Embryonic facial prominence (tissue), 1 donor: ENCODE data around the gene HAPLN3.

Source experiments
- DNase-seq: peaks from one replicate; pipeline ENCODE4 v3.0.0-alpha.2; 2016; ENCODE audit errors: extremely low spot score

Gene HAPLN3

DNA sequence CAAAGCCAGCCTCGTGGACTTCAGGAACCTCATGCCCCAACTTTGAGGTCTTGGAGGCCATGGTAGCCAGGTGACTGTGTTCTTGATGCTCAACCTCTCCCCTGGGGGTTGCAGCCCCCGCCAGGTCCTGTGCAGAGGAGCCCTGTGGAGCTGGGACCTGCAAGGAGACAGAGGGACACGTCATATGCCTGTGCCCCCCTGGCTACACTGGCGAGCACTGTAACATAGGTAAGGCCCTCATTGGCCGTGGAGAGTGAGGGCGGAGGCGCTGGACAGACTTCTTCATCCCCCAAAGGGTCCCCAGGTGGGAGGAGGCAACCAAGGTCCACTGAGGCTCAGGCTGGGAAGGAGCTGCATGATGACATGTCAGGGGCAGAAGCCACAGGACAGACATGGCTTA, 35.1 kb downstream of the HAPLN3 start:
- no peak for DNase-seq

DNA sequence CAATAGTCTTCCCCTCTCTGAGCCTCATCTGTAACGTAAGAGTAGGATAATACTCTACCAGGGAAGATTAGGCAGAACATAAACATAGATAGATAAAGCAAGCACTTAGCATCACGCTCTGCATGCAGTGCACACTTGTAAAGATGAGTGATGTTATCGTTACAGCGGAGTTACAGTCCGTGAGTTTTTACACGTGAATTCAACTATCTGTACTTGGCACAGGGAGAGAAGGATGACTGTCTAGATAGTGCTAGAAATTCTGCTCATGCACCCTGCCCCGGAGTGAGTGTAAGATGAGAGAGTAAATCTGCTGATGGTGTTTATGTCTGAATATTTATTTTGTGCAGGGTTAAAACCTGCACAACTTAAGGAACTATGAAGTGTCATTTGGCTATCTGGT, 35.8 kb downstream of the HAPLN3 start:
- no peak for DNase-seq

DNA sequence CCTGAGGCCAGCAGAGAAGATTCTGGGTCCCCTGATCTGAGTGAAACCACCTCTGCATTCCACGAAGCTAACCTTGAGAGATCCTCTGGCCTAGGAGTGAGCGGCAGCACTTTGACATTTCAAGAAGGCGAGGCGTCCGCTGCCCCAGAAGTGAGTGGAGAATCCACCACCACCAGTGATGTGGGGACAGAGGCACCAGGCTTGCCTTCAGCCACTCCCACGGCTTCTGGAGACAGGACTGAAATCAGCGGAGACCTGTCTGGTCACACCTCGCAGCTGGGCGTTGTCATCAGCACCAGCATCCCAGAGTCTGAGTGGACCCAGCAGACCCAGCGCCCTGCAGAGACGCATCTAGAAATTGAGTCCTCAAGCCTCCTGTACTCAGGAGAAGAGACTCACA, 36.4 kb downstream of the HAPLN3 start:
- DNase-seq, result no peak

DNA sequence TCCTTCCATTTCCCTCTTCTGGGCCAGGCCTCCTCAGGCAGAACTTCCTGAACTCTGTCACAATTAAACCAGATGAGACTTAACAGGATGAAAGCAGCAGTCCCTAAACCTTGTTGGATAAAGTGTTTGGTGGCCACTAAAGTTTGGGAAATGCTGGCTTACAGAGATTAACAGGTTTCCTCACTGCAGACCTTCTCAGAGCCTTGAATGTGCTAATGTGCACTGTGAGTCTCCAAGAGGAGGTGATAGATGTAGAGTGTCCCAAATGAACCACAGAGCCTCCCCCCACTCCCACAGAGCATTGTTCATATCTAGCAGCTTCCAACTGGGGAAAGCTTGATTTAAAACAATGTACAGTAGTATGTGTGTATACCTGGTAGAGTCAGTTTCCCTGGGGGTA, 42.9 kb downstream of the HAPLN3 start:
- no peak for DNase-seq

- DNase-seq, result no peak
Observed at GRCh38 chr15:88849376-88850072, 45.8 kb downstream of the HAPLN3 start.

GRCh38 chr15:88848203-88848602, 47.1 kb downstream of the HAPLN3 start:
- DNase-seq, result no peak

- DNase-seq, result no peak
Observed at GRCh38 chr15:88847144-88847543, 48.2 kb downstream of the HAPLN3 start.

DNA sequence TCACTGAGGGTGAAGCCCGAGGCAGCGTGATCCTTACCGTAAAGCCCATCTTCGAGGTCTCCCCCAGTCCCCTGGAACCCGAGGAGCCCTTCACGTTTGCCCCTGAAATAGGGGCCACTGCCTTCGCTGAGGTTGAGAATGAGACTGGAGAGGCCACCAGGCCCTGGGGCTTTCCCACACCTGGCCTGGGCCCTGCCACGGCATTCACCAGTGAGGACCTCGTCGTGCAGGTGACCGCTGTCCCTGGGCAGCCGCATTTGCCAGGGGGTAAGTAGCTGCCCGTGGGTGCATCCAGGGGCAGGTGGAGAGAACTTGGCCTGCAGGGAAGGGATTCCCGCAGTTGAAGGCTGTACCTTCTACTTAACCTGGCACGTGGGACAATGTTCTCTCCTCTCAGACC, 49.7 kb downstream of the HAPLN3 start:
- no peak for DNase-seq

DNA sequence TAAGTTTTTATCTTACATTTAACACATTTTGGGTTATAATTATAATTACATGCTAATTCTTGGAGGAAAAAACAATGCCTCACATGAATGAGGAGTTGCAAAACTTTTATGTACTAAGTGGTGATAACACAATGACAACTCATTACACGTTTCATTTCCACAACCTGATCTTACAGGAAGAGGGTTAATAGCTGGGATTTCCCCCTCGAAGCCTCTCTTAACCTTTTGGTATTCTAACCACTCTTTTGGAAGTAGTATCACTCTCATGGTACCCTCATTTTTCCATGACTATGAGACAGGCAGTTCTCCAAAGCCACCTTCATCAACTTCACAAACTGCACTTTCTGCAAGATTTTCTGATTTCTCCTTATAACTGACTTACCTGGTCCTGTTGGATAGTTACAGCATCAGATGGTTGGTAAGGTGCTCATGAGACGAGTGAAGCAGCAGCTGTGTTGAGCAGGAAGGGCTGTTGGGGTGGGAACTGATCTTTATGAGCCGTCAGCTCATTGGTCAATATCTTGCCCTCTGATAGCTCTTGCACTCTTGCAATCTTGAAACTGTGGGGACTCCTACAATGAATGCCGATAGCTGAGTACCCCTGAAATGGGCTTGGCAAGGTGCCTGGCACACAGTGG, 50.5 kb downstream of the HAPLN3 start:
- DNase-seq, result no peak

- no peak for DNase-seq
Observed at GRCh38 chr15:88843334-88843733, 52.0 kb downstream of the HAPLN3 start.

DNA sequence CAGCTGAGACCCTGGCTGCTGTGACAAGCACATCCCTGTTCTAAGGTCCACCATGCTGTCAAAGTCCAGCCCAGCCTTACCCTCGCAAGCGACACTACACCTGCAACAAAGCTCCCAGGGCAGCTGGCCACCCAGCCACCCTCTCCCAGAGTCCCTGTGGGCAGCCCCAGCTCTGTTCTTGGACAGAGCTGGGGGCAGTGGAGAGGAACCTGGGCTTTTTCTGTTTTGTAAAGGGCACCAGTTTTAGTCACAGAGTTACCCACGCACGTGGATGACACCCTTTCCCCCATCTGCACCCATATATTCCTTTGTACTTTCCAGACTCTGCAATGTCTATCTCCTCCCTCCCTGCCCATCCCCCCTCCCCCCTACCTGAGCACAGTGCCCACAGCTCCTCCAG, 53.2 kb downstream of the HAPLN3 start:
- no peak for DNase-seq

DNA sequence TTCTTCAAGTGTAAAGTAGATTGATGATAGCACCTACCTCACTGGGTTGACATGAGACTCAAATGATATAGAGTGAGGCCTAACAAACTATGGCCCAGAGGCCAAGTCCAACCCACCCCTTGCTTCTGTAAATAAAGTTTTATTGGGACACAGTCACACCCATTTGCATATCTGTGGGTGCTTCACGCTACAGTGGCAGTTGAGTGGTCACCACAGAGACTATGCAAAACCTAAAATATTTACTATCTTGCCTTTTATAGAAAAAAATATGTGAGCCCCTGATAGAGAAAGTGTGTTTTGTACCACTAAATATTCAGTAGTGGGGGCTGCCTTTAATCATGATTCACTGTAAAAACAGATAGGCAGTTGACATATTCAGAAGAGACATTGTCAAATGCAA, 54.1 kb downstream of the HAPLN3 start:
- DNase-seq, result no peak

DNA sequence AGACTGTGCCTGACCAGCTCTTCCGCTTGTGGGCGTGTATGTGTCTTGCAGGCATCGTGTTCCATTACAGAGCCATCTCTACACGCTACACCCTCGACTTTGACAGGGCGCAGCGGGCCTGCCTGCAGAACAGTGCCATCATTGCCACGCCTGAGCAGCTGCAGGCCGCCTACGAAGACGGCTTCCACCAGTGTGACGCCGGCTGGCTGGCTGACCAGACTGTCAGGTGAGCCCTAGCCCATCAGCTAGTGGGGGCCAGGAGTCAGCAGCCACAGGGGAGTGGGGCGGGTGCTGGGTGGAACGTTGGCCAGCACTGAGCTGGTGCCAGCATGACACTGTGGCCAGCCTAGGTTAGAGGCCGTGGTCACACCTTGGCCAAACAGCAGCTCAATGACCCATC, 55.4 kb downstream of the HAPLN3 start:
- no peak for DNase-seq

GRCh38 chr15:88839146-88839545, 56.2 kb downstream of the HAPLN3 start:
- no peak for DNase-seq

- DNase-seq, result no peak
Observed at GRCh38 chr15:88838667-88839066, 56.7 kb downstream of the HAPLN3 start.

DNA sequence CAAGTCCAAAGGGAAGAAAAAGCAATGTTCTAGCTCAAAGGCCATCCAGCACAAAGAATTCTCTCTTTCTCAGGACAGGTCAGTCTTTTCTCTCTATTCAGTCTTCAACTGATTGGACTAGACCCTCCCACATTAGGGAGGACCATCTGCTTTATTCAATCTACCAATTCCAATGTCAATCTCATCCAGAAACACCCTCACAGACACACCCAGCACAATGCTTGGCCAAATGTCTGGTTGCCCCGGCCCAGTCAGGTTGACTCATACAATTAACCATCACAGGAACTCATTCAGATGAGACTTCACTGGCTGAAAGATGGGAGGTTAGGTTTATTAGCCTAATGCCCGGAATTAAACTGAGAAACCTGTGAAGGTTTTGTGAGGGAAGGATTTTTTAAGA, 59.7 kb downstream of the HAPLN3 start:
- DNase-seq, result no peak

DNA sequence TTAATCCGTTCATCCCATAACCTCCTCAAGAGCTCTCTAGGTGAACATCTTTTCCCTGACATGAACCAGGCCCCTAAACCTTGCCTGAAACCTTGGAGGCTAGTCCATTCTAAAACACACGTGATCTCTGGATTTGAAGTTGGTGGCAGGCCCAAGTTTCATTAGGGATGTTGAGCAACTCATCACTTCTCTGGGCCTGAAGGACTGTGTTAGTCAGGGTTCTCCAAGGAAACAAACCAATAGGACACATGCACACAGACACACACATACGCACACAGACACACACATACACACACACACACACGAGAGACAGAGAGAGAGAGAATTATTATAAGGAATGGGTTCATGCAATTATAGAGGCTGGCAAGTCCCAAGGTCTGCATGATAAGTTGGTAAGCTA, 60.2 kb downstream of the HAPLN3 start:
- no peak for DNase-seq

DNA sequence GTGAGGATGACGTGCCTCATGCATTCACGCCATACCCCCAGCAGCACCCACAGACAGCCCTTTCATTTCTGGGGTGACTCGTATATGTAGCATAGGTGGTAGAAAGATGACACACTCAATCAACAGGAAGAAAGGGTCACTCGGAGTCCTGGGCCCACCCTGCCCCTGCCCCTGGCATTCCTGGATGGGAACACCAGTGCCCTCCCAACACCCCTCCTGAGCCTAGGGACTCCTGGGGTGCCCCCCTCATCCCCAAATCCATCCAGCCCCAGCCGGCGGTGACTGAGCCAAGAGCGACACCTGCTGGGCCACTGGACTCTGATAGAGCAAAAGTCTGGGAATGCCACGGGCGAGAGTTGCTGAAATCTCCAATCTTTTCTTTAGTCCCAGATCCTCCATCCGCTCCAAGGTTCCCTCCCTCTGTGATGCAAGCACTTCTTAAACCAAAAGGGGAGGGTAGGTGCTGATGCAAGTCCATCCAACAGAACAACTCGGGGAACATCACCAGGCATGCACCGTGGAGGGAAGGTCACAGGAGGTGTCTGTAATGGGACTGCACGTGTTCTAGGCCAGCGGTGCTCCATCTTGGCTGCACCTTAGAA, 61.0 kb downstream of the HAPLN3 start:
- no peak for DNase-seq

- DNase-seq, result no peak
Observed at GRCh38 chr15:88833731-88834100, 61.6 kb downstream of the HAPLN3 start.

DNA sequence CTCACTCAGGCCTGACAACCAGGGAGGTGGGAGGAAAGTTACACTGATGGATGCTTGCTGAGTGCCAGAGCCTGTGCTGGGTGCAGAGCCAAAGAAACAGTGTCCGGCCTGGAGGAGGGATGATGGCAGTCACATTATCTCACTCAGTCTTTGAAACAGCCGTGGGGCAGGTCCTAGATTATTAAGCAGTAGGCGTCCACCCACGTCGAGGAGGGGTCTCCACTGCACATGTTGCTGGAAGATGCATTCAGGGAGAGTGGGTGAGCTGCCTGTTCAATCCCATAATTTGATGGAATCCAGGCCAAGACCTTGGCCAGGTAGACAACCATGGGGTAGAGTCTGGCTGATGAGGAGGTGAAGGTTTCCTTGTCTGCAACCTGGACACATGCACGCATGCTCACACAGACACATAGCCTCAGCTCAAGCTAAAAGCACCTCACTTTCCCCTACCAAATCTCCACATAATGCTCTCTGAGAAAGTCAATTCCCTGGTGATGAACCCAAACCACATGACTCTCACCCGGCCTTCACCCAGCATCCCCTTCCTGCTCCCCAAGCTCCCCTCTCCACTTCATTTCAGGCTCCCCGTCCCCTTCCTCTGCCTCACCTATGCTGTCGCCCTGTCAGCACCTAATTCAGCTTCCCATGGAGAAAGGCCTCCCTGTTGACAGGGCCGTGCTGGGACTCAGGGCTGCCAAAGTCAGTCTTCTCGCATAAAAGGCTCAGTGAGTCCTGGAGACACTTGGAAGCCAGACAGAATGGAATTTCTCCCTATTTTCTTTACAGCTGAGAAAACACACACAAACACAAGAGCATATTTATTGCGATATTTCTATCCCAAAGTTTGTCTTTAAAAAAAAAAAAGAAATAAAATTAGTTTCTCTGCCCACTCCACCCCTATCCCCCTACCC, 62.3 kb downstream of the HAPLN3 start:
- DNase-seq, result no peak

DNA sequence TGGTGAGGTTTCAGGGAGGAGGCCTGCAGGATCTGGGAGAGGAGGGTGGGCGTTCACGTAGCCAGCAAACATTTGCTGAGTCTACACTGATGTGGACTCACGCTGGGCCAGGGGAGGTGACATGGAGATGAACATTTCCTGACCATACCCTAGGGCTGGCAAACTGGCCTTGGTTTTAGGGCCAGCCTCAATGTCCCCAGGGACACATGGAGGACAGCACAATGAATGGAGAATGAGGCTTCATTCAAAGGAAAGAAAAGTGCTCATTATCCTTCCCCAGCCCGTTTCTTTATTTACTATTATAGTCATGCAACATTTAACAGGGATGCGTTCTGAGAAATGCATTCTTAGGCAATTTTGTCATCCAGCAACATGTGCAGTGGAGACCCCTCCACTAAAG, 65.3 kb downstream of the HAPLN3 start:
- no peak for DNase-seq

DNA sequence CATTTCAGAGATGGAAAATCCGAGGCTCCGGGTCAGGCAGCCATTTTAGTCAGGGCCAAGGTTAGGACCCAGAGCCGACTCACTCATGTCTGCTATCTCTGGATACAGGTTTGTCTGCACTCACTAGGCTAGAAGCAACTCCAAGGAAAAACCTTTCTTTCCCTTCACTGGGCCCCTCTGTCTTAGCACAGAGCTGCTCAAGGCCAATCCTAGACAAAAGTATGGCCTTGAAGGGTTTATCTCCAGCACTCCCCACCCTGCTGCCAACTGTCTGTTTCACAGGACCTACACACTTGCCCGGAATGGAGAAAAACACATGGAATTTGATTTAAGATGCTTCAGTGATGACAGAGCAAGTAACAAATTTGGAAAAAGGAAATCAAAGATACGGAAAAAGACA, 66.6 kb downstream of the HAPLN3 start:
- DNase-seq, result no peak
